Hematopoietic multipotent progenitor cell treated with erythropoietin and hydrocortisone succinate and interleukin-3 and kit ligand, for 17 days (in vitro differentiated cells): ENCODE measurements around the gene IFI27.
"Not testable (repeated sequence)": the region's sequence is repeated elsewhere in the genome, so short reads cannot be mapped to it uniquely, and the experiment has no call there.

ENCODE experiments used
- DNase-seq: peaks from one replicate; pipeline ENCODE4 v3.0.0-alpha.2; 2015; ENCODE audit warnings: low spot score

IFI27 gene

GRCh38 chr14:94110552-94111181, at the start of gene IFI27:
IFI27 (plus strand) TSS chr14:94110736.
- DNase-seq, result peak; percentile 72

GRCh38 chr14:94062344-94062940, 48.1 kb upstream of the IFI27 start:
- no peak for DNase-seq

GRCh38 chr14:94066089-94066676, 44.4 kb upstream of the IFI27 start:
- no peak for DNase-seq

- DNase-seq, result not testable (repeated sequence)
Observed at GRCh38 chr14:94072076-94072475, 38.5 kb upstream of the IFI27 start.

GRCh38 chr14:94074534-94074933, 36.0 kb upstream of the IFI27 start:
- DNase-seq, result no peak

- DNase-seq, result no peak
Observed at GRCh38 chr14:94075008-94075407, 35.5 kb upstream of the IFI27 start.

GRCh38 chr14:94077111-94077821, 33.3 kb upstream of the IFI27 start:
- no peak for DNase-seq

GRCh38 chr14:94077823-94078222, 32.7 kb upstream of the IFI27 start:
- no peak for DNase-seq

GRCh38 chr14:94079891-94080620, 30.5 kb upstream of the IFI27 start:
- peak; percentile 36 for DNase-seq

- DNase-seq, result peak; percentile 93
Observed at GRCh38 chr14:94080621-94081385, 29.7 kb upstream of the IFI27 start, which contains the start of the genes DDX24 and IFI27L1. DDX24 (minus strand) TSS chr14:94081202; CDS start chr14:94079742, 1,460 bp downstream. IFI27L1 (plus strand) TSS chr14:94081310; CDS start chr14:94096938, 15,628 bp downstream.

GRCh38 chr14:94081386-94081820, 29.1 kb upstream of the IFI27 start:
- DNase-seq, result no peak

GRCh38 chr14:94087891-94088290, 22.6 kb upstream of the IFI27 start:
- no peak for DNase-seq

GRCh38 chr14:94088516-94088915, 22.0 kb upstream of the IFI27 start:
- DNase-seq, result no peak

GRCh38 chr14:94089479-94089878, 21.1 kb upstream of the IFI27 start:
- DNase-seq, result no peak

GRCh38 chr14:94093418-94093817, 17.1 kb upstream of the IFI27 start:
- no peak for DNase-seq

GRCh38 chr14:94097091-94097490, 13.4 kb upstream of the IFI27 start:
- DNase-seq, result no peak

- DNase-seq, result no peak
Observed at GRCh38 chr14:94098326-94098992, 12.1 kb upstream of the IFI27 start.

- no peak for DNase-seq
Observed at GRCh38 chr14:94099006-94099405, 11.5 kb upstream of the IFI27 start.

- DNase-seq, result no peak
Observed at GRCh38 chr14:94100847-94101246, 9.7 kb upstream of the IFI27 start.

GRCh38 chr14:94101748-94102147, 8.8 kb upstream of the IFI27 start:
- no peak for DNase-seq
